Endodermal cell (in vitro differentiated cells): Measurements from ENCODE around the gene MBNL3. TPM values are rescaled to one million over a fixed set of nuclear protein-coding genes. Genes with fewer than 3 reads are reported as not detected.
"Not testable (repeated sequence)": the region's sequence is repeated elsewhere in the genome, so short reads cannot be mapped to it uniquely, and the experiment has no call there.

ENCODE experiments used
- DNase-seq: peaks from one replicate; pipeline ENCODE4 v3.0.0-alpha.2; 2017
- H3K27ac ChIP-seq: 2 replicates; pipeline ENCODE4 v1.5.1; 2013; ENCODE audit warnings: mild to moderate bottlenecking, low read depth, low read length, moderate library complexity
- H3K27me3 ChIP-seq: 2 replicates; pipeline ENCODE4 v1.6.1; 2013; ENCODE audit warnings: mild to moderate bottlenecking, low read length, moderate library complexity; ENCODE audit not compliant: insufficient read depth, control insufficient read depth, poor library complexity, severe bottlenecking
- H3K36me3 ChIP-seq: 2 replicates; pipeline ENCODE4 v1.7.0; 2013; ENCODE audit warnings: mild to moderate bottlenecking, low read length, moderate library complexity; ENCODE audit not compliant: control insufficient read depth, insufficient read depth
- H3K4me1 ChIP-seq: one replicate; pipeline ENCODE4 v1.7.0; 2013; ENCODE audit warnings: low read length; ENCODE audit not compliant: control insufficient read depth, insufficient read depth
- H3K4me3 ChIP-seq: 2 replicates; pipeline ENCODE4 v1.5.1; 2013; ENCODE audit warnings: mild to moderate bottlenecking, low read length, moderate library complexity
- H3K9ac ChIP-seq: 2 replicates; pipeline ENCODE4 v1.6.1; 2013; ENCODE audit warnings: mild to moderate bottlenecking, low read length, moderate library complexity; ENCODE audit not compliant: poor library complexity, severe bottlenecking; ENCODE audit errors: extremely low read depth
- H3K9me3 ChIP-seq: 2 replicates; pipeline ENCODE4 v1.6.1; 2013; ENCODE audit warnings: mild to moderate bottlenecking, low read length, moderate library complexity; ENCODE audit not compliant: control insufficient read depth
- H3K27ac Mint-ChIP-seq: 2 replicates; pipeline ENCODE4 v1.8.0; 2020; ENCODE audit warnings: mixed read lengths
- H3K27me3 Mint-ChIP-seq: 2 replicates; pipeline ENCODE4 v1.8.0; 2021; ENCODE audit warnings: mild to moderate bottlenecking, mixed read lengths; ENCODE audit not compliant: insufficient read depth
- H3K36me3 Mint-ChIP-seq: 2 replicates; pipeline ENCODE4 v1.8.0; 2020; ENCODE audit warnings: low read depth, mixed read lengths
- H3K4me1 Mint-ChIP-seq: 2 replicates; pipeline ENCODE4 v1.8.0; 2020; ENCODE audit warnings: mixed read lengths
- H3K4me3 Mint-ChIP-seq: 2 replicates; pipeline ENCODE4 v1.8.0; 2020; ENCODE audit warnings: mild to moderate bottlenecking, moderate library complexity, mixed read lengths
- H3K9me3 Mint-ChIP-seq: 2 replicates; pipeline ENCODE4 v1.8.0; 2020; ENCODE audit warnings: mild to moderate bottlenecking, mixed read lengths
- WGBS, 2 experiments: methylation state at CpG; one replicate each; pipeline versions ENCODE4 v1.1.5 to v1.1.7; 2013; ENCODE audit warnings: missing lambda C conversion rate in 2 of 2, mixed read lengths in 1 of 2; ENCODE audit not compliant: insufficient coverage in 1 of 2, insufficient read length in 1 of 2; 5-methylcytosine and 5-hydroxymethylcytosine counted together
- total RNA-seq, 2 donors: library from RNA; stranded (reverse); fragmentation: NEBNext Ultra II Directional in 1 of 2; extraction: Animal tissue kit (Norgen Biotek cat#: 25700) in 1 of 2; gene quantifications; 2 replicates in 1 of 2; 3 replicates in 1 of 2; pipeline ENCODE4 v1.2.1, GENCODE V29; 2021
- TF ChIP-seq, protein P1 (sequence below): fragments of 200-600 bp; sonication (generic); conservative IDR thresholded peaks from 2 replicates; pipeline ENCODE4 v1.5.0; 2021; ENCODE audit warnings: antibody characterized with exemption, mild to moderate bottlenecking

Gene MBNL3
- total RNA-seq, 2 donors from 2014 or later = 17.0 to 33.4 TPM

- Mint-ChIP-seq H3K4me1 (no peaks in the 10 kb centered on the region), H3K36me3 (no peaks in the 10 kb centered on the region), H3K9me3 (no peaks in the 10 kb centered on the region), H3K27ac (no peak overlapping the region), H3K27me3 (no peaks in the 10 kb centered on the region), H3K4me3 (no peak overlapping the region)
- no peaks in the 10 kb centered on the region for H3K36me3 ChIP-seq
- no peak overlapping the region for H3K9ac ChIP-seq
- no peaks in the 10 kb centered on the region for H3K9me3 ChIP-seq
- no peak overlapping the region for H3K27ac ChIP-seq
- TF ChIP-seq, protein P1, sequence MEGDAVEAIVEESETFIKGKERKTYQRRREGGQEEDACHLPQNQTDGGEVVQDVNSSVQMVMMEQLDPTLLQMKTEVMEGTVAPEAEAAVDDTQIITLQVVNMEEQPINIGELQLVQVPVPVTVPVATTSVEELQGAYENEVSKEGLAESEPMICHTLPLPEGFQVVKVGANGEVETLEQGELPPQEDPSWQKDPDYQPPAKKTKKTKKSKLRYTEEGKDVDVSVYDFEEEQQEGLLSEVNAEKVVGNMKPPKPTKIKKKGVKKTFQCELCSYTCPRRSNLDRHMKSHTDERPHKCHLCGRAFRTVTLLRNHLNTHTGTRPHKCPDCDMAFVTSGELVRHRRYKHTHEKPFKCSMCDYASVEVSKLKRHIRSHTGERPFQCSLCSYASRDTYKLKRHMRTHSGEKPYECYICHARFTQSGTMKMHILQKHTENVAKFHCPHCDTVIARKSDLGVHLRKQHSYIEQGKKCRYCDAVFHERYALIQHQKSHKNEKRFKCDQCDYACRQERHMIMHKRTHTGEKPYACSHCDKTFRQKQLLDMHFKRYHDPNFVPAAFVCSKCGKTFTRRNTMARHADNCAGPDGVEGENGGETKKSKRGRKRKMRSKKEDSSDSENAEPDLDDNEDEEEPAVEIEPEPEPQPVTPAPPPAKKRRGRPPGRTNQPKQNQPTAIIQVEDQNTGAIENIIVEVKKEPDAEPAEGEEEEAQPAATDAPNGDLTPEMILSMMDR = no peak
- H3K27me3 ChIP-seq = no peaks in the 10 kb centered on the region
- H3K4me3 ChIP-seq = no peak overlapping the region
- no peak for DNase-seq
- H3K4me1 ChIP-seq = no peaks in the 10 kb centered on the region
Measured at GRCh38 chrX:132461886-132462285, 27.0 kb downstream of the MBNL3 start.

GRCh38 chrX:132452911-132453550 is 35.8 kb downstream of the MBNL3 start:
- no peaks in the 10 kb centered on the region for H3K9me3 ChIP-seq
- no peak overlapping the region for H3K27ac ChIP-seq
- WGBS, 2 experiments = 90 to 100% methylated on average over 1 to 5 of the region's 5 CpGs
- H3K27me3 ChIP-seq = no peaks in the 10 kb centered on the region
- H3K4me3 ChIP-seq = no peak overlapping the region
- no peak for DNase-seq
- H3K9ac ChIP-seq = no peak overlapping the region
- H3K36me3 Mint-ChIP-seq = peaks cover 2% of the 10 kb centered on the region
- H3K9me3 Mint-ChIP-seq = peaks cover 16% of the 10 kb centered on the region
- peaks cover 2% of the 10 kb centered on the region for H3K27me3 Mint-ChIP-seq
- TF ChIP-seq, protein P1 = no peak
- no peaks in the 10 kb centered on the region for H3K4me1 Mint-ChIP-seq
- H3K4me3 Mint-ChIP-seq = no peak overlapping the region
- H3K36me3 ChIP-seq = no peaks in the 10 kb centered on the region
- H3K4me1 ChIP-seq = no peaks in the 10 kb centered on the region
- H3K27ac Mint-ChIP-seq = no peak overlapping the region

GRCh38 chrX:132445909-132446308 is 42.9 kb downstream of the MBNL3 start:
- H3K4me1 Mint-ChIP-seq, DNase-seq, H3K9ac ChIP-seq, H3K36me3 ChIP-seq, H3K4me3 ChIP-seq, H3K27me3 Mint-ChIP-seq, H3K27ac ChIP-seq, H3K4me1 ChIP-seq, H3K9me3 ChIP-seq, H3K27me3 ChIP-seq, H3K36me3 Mint-ChIP-seq, H3K27ac Mint-ChIP-seq, H3K4me3 Mint-ChIP-seq: not testable (repeated sequence)
- whole genome bisulfite sequencing, 2 experiments = 100% methylated on average over 2 of the region's 3 CpGs; no CpG with 5 or more reads in 1 of the 2 experiments
- peaks cover 33% of the 10 kb centered on the region for H3K9me3 Mint-ChIP-seq

- H3K27ac Mint-ChIP-seq = no peak overlapping the region
- DNase-seq = no peak
- no peak overlapping the region for H3K9ac ChIP-seq
- no peaks in the 10 kb centered on the region for H3K4me1 ChIP-seq
- H3K4me3 ChIP-seq = no peak overlapping the region
- TF ChIP-seq, protein P1 = no peak
- H3K27me3 ChIP-seq = no peaks in the 10 kb centered on the region
- peaks cover 2% of the 10 kb centered on the region for H3K36me3 Mint-ChIP-seq
- peaks cover 2% of the 10 kb centered on the region for H3K4me1 Mint-ChIP-seq
- no peaks in the 10 kb centered on the region for H3K9me3 ChIP-seq
- no peak overlapping the region for H3K4me3 Mint-ChIP-seq
- 97% methylated on average over 2 of the region's 2 CpGs; no CpG with 5 or more reads in 1 of the 2 experiments for WGBS, 2 experiments
- H3K9me3 Mint-ChIP-seq = peaks cover 28% of the 10 kb centered on the region
- no peaks in the 10 kb centered on the region for H3K36me3 ChIP-seq
- no peak overlapping the region for H3K27ac ChIP-seq
- H3K27me3 Mint-ChIP-seq = peaks cover 5% of the 10 kb centered on the region
Measured at GRCh38 chrX:132444936-132445335, 43.9 kb downstream of the MBNL3 start.
